GM12891 (cell line): ENCODE results near the gene CAMK2N2.

ENCODE experiments used
- POLR2A ChIP-seq: IDR thresholded peaks from 2 replicates; pipeline ENCODE4 v1.6.1; 2011; ENCODE audit warnings: low read depth, low read length, control low read depth
- POLR2AphosphoS5 ChIP-seq: IDR thresholded peaks from 2 replicates; pipeline ENCODE4 v1.6.1; 2011; ENCODE audit warnings: low read depth, low read length, control low read depth
- POU2F2 ChIP-seq: IDR thresholded peaks from 2 replicates; pipeline ENCODE4 v1.6.1; 2011; ENCODE audit warnings: low read depth, mild to moderate bottlenecking, control low read depth, low read length, moderate library complexity
- SPI1 ChIP-seq: IDR thresholded peaks from 2 replicates; pipeline ENCODE4 v1.6.1; 2011; ENCODE audit warnings: low read depth, low read length, control low read depth
- TAF1 ChIP-seq: IDR thresholded peaks from 2 replicates; pipeline ENCODE4 v1.6.1; 2011; ENCODE audit warnings: low read depth, low read length, control low read depth

- TF ChIP-seq POLR2AphosphoS5 (no peak), TAF1 (no peak), SPI1 (no peak), POLR2A (no peak), POU2F2 (no peak)
These were observed 29.8 kb upstream of the CAMK2N2 start for GRCh38 chr3:184291044-184291737.
